Glutamatergic neuron (in vitro differentiated cells): ENCODE measurements around the gene LRTM1. TPM values are rescaled to one million over a fixed set of nuclear protein-coding genes. Genes with fewer than 3 reads are reported as not detected.
A peak's percentile ranks its signal among the peaks of the same experiment; 100 is the strongest.

Experiments
- DNase-seq: peaks from one replicate; pipeline ENCODE4 v3.0.0; 2022
- H3K27ac Mint-ChIP-seq: one replicate; pipeline ENCODE4 v1.8.0; 2020; ENCODE audit warnings: mild to moderate bottlenecking, mixed read lengths, inconsistent platforms; ENCODE audit not compliant: unreplicated experiment
- H3K27me3 Mint-ChIP-seq: one replicate; pipeline ENCODE4 v1.8.0; 2020; ENCODE audit warnings: mild to moderate bottlenecking, moderate library complexity, mixed read lengths, inconsistent platforms; ENCODE audit not compliant: unreplicated experiment
- H3K36me3 Mint-ChIP-seq: one replicate; pipeline ENCODE4 v1.8.0; 2020; ENCODE audit warnings: mild to moderate bottlenecking, mixed read lengths, inconsistent platforms; ENCODE audit not compliant: unreplicated experiment
- H3K4me1 Mint-ChIP-seq: one replicate; pipeline ENCODE4 v1.8.0; 2020; ENCODE audit warnings: mild to moderate bottlenecking, low read depth, mixed read lengths, inconsistent platforms; ENCODE audit not compliant: unreplicated experiment
- H3K4me3 Mint-ChIP-seq: one replicate; pipeline ENCODE4 v1.8.0; 2020; ENCODE audit warnings: mild to moderate bottlenecking, mixed read lengths, inconsistent platforms; ENCODE audit not compliant: unreplicated experiment
- H3K9me3 Mint-ChIP-seq: one replicate; pipeline ENCODE4 v1.8.0; 2020; ENCODE audit warnings: mild to moderate bottlenecking, moderate library complexity, mixed read lengths, inconsistent platforms; ENCODE audit not compliant: unreplicated experiment
- total RNA-seq: library from RNA; stranded (reverse); fragmentation: NEBNext Ultra II Directional; extraction: Animal tissue kit (Norgen Biotek cat#: 25700); gene quantifications from one replicate; pipeline ENCODE4 v1.2.1, GENCODE V29; 2021; ENCODE audit not compliant: unreplicated experiment
- TF ChIP-seq, protein P1 (sequence below): fragments of 200-600 bp; sonication (generic); IDR thresholded peaks from one replicate; pipeline ENCODE4 v1.5.0; 2021; ENCODE audit not compliant: partially characterized antibody, unreplicated experiment

LRTM1 gene
- total RNA-seq, 1 donor from 2014 or later, result not detected

DNA sequence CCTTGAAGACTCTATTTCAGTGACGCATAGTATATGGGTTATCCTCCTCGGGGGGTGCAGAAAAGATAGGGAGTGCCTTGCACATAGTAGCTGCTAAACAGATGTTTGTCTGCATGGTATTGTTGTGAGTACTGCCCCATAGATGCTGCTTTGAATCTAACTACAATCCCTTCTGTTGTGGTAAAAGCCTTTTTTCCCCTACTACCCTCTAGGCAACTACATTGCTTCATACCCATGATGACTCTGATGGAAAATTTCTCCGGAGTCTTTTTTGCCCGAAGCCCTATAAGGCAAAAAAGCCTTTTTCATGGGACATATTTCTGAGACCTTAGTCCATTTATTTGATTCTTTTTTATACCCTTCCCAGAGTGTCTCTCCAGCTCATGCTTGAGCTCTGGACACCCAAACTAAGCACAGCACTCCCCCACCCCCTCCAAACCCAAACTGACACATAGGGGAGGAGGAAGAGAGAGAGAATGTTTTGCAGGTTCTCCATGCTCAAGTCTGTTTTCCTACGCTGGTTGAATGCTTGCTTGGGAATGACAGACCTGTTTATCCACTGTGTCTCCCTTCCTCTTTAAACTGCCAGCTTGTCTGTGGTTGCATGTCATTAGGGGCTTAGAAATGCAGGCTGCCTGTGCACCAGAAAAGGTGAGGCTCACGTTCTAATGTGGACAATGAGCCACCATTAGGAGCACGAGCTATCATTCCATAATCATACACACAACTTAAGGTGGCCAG lies 52.9 kb downstream of the LRTM1 start:
- TF ChIP-seq, protein P1, sequence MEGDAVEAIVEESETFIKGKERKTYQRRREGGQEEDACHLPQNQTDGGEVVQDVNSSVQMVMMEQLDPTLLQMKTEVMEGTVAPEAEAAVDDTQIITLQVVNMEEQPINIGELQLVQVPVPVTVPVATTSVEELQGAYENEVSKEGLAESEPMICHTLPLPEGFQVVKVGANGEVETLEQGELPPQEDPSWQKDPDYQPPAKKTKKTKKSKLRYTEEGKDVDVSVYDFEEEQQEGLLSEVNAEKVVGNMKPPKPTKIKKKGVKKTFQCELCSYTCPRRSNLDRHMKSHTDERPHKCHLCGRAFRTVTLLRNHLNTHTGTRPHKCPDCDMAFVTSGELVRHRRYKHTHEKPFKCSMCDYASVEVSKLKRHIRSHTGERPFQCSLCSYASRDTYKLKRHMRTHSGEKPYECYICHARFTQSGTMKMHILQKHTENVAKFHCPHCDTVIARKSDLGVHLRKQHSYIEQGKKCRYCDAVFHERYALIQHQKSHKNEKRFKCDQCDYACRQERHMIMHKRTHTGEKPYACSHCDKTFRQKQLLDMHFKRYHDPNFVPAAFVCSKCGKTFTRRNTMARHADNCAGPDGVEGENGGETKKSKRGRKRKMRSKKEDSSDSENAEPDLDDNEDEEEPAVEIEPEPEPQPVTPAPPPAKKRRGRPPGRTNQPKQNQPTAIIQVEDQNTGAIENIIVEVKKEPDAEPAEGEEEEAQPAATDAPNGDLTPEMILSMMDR, result no peak
- no peak overlapping the region for H3K27ac Mint-ChIP-seq
- H3K36me3 Mint-ChIP-seq, result no peaks in the 10 kb centered on the region
- peaks cover 5% of the 10 kb centered on the region for H3K4me1 Mint-ChIP-seq
- H3K9me3 Mint-ChIP-seq, result peaks cover 5% of the 10 kb centered on the region
- DNase-seq, result no peak
- H3K4me3 Mint-ChIP-seq, result no peak overlapping the region
- no peaks in the 10 kb centered on the region for H3K27me3 Mint-ChIP-seq

DNA sequence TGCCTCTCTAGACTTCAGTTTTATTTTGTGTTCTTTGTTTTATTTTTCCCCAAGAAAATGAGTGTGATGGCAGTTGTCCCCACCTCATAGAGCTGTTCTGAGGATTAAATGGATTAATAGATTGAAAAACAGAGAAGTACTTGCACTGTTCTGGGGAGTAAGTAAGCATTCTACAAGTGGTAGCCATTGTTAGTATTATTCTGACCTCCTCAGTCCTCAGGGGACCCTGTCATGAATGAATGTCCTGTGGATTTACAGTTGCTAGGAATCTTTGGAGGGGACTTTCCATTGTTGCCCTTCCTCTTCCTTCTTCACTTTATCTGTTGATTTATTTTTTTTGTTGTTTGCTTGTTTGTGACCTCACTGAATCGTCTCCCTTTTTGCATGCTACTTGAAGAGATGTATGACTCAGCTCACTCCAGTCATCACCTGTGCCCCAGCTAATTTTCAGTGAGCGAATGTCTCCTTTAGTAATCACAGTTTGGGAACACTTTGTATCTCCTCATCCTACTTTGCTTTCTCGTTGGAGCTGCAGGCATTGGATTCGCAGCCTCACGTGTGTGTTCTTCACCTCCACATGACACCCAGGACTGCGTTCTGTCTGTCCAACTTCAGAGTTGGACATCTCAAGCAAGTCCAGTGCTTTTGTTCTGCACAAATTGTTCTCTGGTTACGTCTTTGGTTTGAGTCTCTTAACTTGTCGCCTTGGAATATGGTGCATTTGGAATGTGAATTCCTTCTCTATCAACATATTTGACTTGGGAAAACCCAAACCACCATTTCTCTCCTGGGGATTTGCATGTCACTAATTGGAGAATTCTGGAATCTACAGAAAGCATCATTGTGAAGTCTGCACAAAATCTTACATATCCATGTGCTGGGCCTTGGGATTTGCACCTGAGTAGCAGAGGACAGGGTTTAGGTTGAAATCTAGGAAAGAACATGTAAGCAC lies 54.5 kb downstream of the LRTM1 start:
- H3K27ac Mint-ChIP-seq, result no peak overlapping the region
- no peak overlapping the region for H3K4me3 Mint-ChIP-seq
- no peak for DNase-seq
- peaks cover 5% of the 10 kb centered on the region for H3K9me3 Mint-ChIP-seq
- H3K27me3 Mint-ChIP-seq, result no peaks in the 10 kb centered on the region
- peaks cover 5% of the 10 kb centered on the region for H3K4me1 Mint-ChIP-seq
- H3K36me3 Mint-ChIP-seq, result no peaks in the 10 kb centered on the region
- TF ChIP-seq, protein P1, result no peak

- Mint-ChIP-seq H3K27ac (no peak overlapping the region), H3K9me3 (peaks cover 5% of the 10 kb centered on the region), H3K4me1 (peaks cover 4% of the 10 kb centered on the region), H3K36me3 (no peaks in the 10 kb centered on the region), H3K27me3 (peaks cover 4% of the 10 kb centered on the region), H3K4me3 (no peak overlapping the region)
- DNase-seq, result no peak
- TF ChIP-seq, protein P1, result no peak
Observed at GRCh38 chr3:54871867-54872266, 56.0 kb downstream of the LRTM1 start.

- Mint-ChIP-seq H3K4me3 (no peak overlapping the region), H3K9me3 (peaks cover 5% of the 10 kb centered on the region), H3K4me1 (no peaks in the 10 kb centered on the region), H3K36me3 (no peaks in the 10 kb centered on the region), H3K27ac (no peak overlapping the region), H3K27me3 (peaks cover 4% of the 10 kb centered on the region)
- TF ChIP-seq, protein P1, result peak; percentile 21
- DNase-seq, result no peak
Observed at GRCh38 chr3:54870423-54870822, 57.4 kb downstream of the LRTM1 start.
